Forelimb muscle (tissue), 1 donor: Measurements from ENCODE around the gene GPRASP2. TPM values are rescaled to one million over a fixed set of nuclear protein-coding genes. Genes with fewer than 3 reads are reported as not detected.
"Not testable (repeated sequence)": the region's sequence is repeated elsewhere in the genome, so short reads cannot be mapped to it uniquely, and the experiment has no call there.

ENCODE experiments used
- DNase-seq: peaks from one replicate; pipeline ENCODE4 v3.0.0-alpha.2; 2013; ENCODE audit warnings: low read depth
- polyA plus RNA-seq: library from polyadenylated mRNA; unstranded; fragments of 120-200 nt; gene quantifications from one replicate; pipeline ENCODE4 v1.2.1, GENCODE V29; 2013; ENCODE audit not compliant: insufficient read length

GPRASP2 gene
- 15.5 TPM for polyA plus RNA-seq

- no peak for DNase-seq
These were observed at the start of gene GPRASP2 for GRCh38 chrX:102712216-102712966. Gene GPRASP2 (plus strand): TSS chrX:102712448. CDS start chrX:102714870, 2,422 bp downstream.

DNA sequence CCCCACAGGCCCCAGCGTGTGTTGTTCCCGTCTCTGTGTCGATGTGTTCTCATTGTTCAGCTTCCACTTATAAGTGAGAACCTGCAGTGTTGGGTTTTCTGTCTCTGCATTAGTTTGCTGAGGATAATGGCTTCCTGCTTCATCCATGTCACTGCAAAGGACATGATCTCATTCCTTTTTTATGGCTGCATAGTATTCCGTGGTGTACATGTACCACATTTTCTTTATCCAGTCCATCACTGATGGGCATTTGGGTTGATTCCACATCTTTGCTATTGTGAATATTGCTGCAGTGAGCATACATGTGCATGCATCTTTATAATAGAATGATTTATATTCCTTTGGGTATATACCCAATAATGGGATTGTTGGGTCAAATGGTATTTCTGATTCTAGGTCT lies 48.4 kb upstream of the GPRASP2 start:
- not testable (repeated sequence) for DNase-seq

- DNase-seq = not testable (repeated sequence)
These were observed 45.2 kb upstream of the GPRASP2 start for GRCh38 chrX:102667034-102667433.

GRCh38 chrX:102669526-102669925 lies 42.7 kb upstream of the GPRASP2 start:
- no peak for DNase-seq

DNA sequence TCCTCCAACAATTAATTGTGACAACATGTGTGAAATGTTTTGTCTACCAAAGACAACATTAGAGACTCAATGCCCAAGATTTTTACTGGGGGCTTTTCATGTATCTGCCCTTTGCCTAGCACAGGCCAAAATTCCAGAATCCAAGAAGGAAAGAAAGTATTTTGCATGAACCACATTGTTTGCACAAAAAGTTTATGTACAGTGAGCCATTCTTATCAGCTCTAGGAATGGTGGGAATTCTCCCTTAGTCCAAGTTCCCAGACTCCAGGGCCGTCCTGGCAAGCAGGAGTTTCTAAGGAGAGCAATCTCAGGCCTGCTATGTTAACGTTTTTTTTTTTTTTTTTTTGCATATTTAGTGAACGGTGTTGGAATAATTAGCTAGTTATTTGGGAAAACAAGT lies 39.4 kb upstream of the GPRASP2 start:
- no peak for DNase-seq

DNA sequence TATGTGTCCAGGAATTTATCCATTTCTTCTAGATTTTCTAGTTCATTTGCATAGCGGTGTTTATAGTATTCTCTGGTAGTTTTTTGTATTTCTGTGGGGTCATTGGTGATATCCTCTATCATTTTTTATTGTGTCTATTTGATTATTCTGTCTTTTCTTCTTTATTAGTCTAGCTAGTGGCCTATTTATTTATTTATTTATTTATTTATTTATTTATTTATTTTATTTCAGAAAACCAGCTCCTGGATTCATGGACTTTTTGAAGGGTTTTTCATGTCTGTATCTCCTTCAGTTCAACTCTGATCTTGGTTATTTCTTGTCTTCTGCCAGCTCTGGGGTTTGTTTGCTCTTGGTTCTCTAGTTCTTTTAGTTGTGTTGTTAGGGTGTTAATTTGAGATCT lies 34.8 kb upstream of the GPRASP2 start:
- DNase-seq = not testable (repeated sequence)

DNA sequence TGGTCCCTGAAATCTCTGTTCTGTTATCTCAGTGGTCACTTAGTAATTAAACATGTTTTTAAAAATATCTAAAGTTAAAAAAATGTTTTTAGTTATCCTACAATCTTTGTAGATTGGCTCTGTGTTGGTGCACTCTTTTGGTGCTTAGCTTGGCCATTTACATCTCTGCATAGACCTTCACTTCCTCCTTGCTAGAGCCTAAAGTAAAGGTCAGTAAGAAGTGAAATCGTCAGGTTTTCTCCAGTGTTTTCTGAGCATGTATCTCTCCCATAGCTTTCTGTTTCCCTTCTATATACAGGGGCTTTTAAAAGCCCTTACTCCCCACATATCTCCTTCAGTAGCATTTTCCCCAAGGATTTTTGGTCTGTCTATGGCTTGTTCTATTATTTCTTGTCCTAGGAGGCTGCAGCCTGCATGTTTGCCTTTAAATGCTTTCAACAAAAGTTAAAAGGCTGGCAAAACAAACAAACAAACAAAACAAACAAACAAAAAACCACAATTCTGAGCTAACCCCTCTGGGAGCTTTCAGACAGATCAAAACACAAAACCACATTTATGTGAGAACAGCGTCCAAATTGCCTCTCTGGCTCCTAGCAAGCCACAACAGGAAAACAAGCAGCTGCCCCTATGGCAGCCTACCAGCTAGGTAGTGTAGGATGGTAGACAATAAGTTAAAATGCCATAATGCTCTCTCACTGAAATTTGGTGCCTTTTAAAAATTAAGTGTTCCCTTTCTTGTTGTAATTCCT lies 27.3 kb upstream of the GPRASP2 start:
- DNase-seq = no peak

- DNase-seq = no peak
These were observed 17.5 kb upstream of the GPRASP2 start for GRCh38 chrX:102694749-102695148.

DNA sequence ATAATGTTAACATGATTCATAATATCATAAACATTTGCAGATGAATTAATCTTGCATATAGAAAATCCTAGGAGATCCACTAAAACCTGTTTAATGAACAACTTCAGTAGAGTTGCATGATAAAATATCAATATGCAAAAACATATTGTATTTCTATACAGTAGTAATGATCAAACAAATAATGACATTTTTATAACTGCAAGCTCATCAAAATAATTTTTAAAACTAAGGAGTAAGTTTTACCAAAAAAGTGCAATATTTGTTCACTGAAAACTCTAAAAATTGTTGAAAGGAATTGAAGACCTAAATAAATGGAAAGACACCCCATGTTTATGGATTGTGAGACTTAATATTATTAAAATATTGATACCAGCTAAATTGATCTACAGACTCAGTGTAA lies 15.9 kb upstream of the GPRASP2 start:
- DNase-seq = no peak

- peak; percentile 76 for DNase-seq
These were observed 14.8 kb upstream of the GPRASP2 start for GRCh38 chrX:102697494-102697893.

GRCh38 chrX:102708900-102709299 lies 3.3 kb upstream of the GPRASP2 start:
- no peak for DNase-seq

DNA sequence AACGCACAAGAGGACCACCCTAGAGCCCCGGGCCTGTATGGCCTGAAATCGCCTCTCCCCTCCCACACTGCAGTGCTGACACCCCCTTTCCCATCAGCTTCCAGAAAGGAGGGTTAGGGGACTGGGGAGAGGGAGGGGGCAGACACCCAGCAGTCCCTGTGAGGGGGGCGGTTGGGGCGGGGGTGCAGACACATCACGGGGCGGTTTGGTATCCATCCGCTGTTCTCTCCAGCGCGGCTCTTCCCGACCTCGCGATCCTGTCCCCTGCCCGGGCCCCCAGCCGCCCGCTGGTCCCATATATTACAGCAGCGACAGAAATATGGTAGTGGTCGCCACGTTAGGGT lies 404 bp upstream of the GPRASP2 start:
- no peak for DNase-seq

DNA sequence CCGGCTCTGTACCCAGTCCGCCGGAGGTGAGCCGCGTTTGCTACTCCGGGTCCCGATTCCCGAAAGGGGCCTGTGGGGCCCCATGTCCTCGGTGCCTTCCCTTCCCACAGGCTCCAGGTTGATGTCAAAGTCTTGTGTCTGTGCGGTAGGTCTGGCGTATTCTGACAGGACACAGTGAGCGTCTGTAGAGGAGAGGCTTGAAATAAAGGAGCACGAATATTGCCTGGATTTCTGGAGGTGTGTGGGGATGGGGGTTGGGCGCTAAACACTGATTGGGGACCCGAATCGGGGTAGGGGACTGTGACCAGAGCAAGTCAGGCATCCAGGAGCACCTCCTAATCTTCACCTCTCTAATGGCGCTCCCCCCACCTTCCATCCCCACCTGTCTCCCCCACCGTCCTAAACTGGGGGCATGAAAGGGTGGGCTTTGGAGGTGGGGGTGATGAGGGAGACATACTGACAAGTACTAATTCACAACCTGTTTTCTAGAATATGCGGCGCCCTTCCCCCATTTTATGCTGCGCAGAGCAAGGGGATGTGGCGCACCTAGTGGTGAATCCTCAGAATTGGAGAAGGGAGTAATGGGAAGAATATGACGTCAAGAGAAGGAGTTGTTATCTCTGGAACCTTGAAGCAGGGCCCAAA lies 855 bp downstream of the GPRASP2 start:
- no peak for DNase-seq

DNA sequence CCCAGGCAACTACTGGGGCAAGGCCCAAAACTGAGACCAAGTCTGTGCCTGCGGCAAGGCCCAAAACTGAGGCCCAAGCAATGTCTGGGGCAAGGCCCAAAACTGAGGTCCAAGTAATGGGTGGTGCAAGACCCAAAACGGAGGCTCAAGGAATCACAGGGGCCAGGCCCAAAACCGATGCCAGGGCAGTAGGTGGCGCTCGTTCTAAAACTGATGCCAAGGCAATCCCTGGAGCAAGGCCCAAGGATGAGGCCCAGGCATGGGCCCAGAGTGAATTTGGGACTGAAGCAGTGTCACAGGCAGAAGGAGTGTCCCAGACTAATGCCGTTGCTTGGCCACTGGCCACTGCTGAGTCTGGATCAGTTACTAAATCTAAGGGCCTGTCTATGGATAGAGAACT lies 2.7 kb downstream of the GPRASP2 start:
- no peak for DNase-seq

- DNase-seq = no peak
These were observed 3.7 kb downstream of the GPRASP2 start for GRCh38 chrX:102715967-102716366.

DNA sequence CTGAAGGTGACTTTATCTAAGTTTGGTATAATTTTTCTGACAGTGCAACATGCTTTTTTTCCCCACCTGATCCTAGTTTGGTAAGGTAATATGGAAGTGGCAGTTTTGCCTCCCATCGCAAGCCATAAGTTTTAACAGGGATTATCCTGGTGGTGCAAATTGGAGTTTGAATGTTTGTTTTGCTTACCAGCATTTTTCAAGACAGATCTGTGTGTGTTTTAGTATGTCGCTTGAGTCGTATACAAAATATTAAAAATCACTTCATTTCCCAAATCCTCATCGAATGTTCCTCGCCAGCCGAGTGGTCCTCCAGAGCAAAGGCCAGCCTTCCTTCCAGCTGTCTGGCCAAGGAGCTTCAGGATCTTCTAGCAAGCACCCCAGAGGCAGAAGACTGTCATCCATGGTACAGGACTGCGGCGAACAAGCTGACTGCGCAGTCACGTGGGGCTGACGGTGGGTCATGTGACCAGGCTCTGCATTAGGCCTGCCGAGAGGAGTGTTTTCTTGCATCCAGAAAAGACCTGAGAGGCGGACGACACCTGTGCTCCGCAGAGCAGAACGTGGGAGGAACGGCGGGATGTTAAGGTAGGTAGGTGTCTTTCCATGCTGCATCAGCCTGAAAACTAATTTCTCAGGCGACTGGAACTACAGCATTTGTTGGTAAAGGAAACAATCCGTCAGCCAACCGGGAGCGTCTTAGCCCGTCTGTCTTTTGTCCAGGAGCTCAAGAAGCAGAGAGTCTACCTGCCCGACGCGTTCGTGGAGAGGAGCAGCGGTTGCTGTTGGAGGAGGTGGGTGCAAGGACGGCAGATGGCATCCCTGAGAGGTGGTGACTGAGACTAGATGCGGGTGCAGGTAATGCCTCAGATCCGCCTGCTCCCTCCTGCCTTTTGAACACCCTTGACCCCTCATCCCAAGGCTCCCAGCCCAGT lies 8.3 kb downstream of the GPRASP2 start, which contains the start of gene GPRASP3:
Gene GPRASP3 (plus strand): TSS at position 507 of the 932 bp plus-strand sequence. CDS start 28,253 bp downstream, outside the sequence.
- no peak for DNase-seq

DNA sequence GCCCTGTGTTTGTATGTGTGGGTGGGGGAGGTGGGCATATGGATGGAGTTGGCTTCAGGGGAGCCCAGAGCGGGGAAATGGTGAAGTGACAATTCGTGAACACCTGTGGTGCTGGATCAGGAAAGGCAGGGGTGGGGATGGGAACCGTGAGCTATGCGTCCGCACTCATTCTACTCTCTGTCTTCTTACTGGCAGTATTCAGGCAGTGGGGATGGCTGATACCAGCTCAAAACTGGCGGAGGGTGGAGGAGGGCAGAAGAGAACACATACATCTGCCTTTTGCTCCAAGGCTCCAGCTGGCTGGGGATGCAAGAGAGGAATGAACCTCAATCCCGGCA lies 8.9 kb downstream of the GPRASP2 start:
- DNase-seq = not testable (repeated sequence)

- no peak for DNase-seq
These were observed 11.2 kb downstream of the GPRASP2 start for GRCh38 chrX:102723456-102723855.

- no peak for DNase-seq
These were observed 15.5 kb downstream of the GPRASP2 start for GRCh38 chrX:102727761-102728160.

GRCh38 chrX:102728646-102729045 lies 16.4 kb downstream of the GPRASP2 start:
- no peak for DNase-seq

DNA sequence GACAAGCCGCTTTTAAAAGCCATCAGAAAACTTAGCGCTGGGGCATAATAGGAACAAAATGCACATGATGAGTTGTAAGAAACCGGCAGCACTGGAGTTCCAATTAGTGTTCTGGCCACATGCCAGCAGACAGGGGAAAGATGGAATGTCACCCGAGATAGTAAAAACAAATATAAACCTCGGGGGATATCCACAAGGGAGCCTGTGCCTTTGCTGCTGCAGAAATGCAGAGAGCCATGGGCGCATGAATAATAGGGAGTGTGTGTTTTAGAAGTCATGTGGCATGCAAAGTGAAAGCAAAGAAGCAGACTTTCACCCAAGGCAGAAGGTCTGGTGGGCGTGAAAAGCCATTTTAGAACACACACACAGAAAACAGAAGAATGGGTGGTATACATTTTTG lies 27.4 kb downstream of the GPRASP2 start:
- no peak for DNase-seq

GRCh38 chrX:102744307-102744706 lies 32.1 kb downstream of the GPRASP2 start:
- DNase-seq = no peak
